ENCODE data around the gene PRKG1.
A peak's percentile ranks its signal among the peaks of the same experiment; 100 is the strongest.
"Not testable (repeated sequence)": the region's sequence is repeated elsewhere in the genome, so short reads cannot be mapped to it uniquely, and the experiment has no call there.

The PRKG1 gene

DNA sequence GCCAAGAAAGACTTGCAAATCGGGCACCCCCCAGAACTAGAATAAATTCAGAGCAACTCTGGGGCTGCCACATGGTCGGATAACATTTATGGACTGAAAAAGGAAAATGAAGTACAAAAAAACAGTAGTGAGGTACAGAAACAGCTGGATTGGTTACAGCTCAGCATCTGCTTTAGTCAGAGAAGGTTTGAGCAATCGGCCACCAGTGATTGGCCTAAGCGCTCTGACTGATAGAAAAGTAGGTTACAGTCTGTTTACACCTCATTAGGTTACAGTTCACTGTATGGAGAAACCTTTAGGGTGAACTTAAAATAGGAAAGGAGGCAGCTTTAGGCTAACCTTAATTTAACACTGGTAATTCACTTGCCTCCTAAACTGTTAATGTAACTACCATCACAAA is 1137.8 kb downstream of the PRKG1 start:
- no peak for DNase-seq

DNA sequence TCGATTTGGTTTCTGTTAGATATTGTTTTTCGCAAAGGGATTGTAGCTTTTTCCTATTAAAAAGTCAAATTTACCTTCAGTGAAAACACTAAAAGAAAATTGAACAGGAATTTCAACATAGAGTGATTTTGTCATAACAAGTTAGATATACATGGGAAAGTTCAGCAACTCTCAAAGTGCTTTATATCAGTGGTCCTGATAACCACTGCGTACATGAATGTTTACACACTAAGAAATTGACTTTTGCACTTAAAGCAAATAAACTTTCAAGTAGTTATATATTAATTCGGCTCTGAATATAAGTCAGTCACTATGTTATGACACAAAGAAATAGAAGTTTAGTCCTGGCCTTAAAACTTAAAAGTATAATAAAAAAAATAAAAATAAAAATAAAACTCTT is 1138.5 kb downstream of the PRKG1 start:
- no peak for DNase-seq

DNA sequence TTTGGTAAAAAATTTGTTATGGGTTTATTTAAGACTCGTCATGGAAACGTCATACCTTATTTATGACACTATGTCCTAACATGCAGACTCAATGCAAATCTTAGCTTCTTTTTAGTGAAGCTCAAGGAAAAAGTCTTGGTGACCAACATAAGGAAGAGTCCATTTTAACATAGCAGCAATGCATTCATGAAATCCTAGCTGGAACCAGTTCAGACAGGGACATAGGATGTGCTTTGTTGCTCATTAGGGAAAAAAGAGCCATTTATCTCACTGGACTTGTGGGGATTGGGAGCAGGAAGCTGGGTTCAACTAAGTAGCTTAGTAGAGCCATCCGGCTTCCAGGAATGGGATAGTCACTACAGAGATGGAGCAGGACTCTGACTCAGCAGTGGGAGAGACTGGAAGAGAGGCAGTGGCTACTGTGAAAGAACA is 1139.0 kb downstream of the PRKG1 start:
- no peak for DNase-seq

DNA sequence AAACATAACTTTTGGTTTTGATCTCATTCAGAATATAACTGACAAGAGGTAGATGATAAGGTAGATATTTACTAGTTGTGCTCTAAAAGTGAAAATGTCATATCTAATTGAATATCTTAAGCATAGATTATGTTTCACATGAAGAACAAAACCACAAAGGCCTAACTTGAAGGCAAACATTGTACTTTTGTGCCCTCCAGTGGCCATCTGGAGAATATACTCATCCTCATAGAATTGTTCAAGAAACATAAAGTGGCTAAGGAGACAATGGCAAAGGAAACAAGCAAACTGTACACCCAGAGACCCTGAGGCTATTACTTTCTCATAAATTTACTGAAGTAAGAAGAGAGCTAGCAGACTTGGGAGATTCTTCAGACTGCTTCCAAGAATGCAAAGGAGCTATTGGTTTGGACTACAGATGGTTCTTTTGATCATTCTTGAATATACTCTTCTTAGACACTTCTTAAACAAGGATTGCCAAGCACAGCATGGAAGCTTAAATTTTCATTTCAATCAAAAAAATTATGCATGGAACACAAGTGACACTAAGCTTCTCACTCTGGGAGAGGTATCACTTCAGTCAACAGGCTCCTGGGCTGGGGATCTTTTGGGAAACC is 1141.6 kb downstream of the PRKG1 start:
- peak; percentile 78 for DNase-seq

DNA sequence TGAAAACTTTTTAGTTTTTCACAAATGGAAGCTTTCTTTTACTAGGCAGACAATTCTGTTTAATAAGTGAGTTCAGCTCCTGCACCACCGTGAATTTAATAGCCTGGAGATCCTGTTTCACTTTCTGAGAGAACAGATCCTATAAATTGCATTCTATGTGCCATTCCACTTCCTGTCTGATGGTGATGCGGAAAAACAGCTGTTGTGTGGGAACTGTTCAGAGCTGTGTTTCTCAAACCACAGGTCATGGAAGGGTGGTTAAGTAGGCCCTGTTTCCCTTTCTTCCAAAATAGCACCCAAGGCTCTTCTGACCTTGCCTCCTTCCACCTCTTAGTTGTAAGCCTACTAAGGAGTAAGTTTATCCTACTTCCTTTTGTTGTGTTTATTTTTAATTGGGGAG is 1142.6 kb downstream of the PRKG1 start:
- DNase-seq, result peak; percentile 6

DNA sequence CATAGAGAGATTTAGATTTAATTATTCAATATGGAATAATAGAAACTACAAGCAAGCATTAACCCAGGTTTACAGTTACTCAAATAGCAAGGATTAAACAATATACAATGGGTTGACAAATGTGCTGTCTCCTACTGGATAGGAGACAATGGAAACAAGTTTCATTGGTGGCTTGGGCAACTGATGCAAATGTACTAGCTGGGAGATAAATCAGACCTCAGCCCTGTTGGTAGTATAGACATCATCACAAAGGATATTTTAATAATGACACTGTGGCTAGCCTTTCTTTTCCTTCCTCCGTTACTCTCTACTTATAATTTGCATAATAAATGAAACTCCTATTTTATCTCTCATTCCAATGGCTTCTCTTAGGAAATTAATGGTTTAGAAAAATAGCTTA is 1143.2 kb downstream of the PRKG1 start:
- DNase-seq, result no peak

DNA sequence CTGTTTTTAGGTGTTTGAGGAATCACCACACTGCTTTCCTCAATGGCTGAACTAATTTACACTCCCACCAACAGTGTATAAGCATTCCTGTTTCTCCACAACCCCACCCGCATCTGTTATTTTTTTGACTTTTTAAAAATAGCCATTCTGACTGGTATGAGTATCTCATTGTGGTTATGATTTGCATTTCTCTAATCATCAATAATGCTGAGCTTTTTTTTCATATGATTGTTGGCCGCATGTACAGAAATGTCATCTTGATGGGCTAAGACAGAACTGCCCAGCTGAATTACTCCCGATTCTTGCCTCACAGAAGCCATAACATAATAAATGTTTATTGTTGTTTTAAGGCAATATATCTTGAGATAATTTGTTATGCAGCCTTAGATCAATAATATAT is 1146.7 kb downstream of the PRKG1 start:
- no peak for DNase-seq

DNA sequence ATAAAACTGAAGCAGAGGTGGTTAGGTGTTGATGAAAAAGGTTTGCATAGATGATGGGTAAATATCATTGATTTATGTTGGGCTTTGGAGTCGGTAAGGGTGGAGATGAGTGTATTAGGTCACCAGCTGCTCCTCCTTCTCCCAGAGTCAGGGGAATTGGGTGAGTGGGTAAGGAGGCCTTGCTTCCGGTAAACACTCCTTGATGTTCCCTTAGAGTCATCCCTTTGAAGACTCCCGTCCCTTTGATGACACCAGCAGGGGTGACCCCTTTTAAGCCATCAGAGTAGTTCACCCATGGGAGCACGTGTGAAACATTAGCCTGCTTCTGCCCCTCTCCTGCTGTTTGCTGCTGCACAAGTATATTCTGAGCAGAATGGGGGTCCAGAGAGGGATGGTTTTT is 1147.6 kb downstream of the PRKG1 start:
- DNase-seq, result no peak

DNA sequence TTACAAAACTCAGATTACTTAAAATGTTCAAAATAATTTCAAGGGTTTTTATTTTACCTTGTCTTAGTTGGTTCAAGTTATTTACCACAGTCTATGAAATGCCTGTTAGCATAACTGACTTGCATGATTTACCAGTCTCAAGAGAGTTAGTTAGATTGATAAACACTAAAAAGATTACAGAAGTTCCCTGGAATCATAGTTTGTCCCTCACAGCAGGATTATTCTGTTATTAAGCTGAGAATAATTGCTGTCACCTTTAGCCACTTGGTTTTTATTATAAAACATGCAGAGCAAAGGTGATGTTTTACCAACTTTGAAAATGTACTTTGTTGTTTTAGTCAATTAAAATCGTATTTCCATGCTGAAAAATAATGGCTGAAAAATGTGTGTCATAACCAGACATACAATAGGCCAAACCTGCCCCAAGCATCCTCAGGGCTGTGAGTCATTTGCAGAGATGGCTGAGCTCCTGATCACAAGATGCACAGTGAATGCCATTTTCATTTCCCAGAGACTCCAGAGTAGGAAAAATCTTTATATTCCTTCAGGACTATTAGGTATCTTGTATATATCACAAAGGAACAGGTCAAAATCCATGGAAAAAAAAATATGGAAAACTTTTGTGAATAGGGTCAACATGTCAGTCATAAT is 1152.0 kb downstream of the PRKG1 start:
- DNase-seq, result no peak

DNA sequence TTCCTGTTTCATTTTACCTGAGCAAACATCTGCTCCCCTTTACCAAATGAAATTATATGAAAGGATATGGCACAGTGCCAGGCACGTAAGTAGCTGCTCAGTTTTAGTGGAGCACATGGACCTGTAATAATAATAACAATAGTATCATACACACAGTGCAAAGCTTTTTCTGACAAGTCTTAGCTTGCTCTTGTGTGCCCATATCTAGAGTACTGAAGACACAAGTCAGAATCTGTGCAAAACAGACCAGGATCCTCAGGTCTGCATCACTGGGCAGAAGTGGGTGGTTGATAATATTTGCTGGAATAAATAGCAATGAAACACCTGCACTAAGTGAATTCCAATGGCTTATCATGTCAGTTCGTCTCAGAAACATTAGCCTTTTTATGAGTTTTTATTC is 1154.3 kb downstream of the PRKG1 start:
- DNase-seq, result no peak

DNA sequence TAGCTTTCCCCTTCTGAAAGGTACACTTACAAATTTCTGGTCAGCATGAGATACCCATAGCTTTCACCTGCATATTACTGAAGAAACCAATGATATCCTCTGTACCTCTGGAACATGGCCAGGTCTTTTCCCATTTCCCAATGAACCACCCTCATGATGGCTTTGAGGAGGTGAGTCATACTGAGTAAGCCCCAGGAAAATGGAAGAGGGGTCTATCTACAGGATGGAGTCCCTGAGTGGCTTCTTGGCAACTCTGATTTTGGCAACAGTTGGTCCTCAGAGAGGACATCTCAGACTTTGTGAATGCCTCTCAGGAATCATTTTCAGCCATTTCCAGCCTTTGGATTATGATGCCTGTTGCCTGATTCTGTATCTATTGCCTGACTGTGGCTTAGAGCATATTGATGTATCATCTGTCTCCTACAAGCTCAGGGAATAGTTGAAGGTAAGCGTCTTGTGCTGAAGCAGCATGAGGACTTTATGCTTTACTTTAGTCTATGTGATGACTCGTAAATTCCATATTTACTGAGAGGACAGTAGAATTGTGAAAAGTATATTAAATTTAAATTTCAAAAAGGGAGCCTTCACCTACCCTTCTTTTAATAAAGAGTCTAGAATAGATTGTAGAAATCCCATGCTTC is 1155.1 kb downstream of the PRKG1 start:
- no peak for DNase-seq

DNA sequence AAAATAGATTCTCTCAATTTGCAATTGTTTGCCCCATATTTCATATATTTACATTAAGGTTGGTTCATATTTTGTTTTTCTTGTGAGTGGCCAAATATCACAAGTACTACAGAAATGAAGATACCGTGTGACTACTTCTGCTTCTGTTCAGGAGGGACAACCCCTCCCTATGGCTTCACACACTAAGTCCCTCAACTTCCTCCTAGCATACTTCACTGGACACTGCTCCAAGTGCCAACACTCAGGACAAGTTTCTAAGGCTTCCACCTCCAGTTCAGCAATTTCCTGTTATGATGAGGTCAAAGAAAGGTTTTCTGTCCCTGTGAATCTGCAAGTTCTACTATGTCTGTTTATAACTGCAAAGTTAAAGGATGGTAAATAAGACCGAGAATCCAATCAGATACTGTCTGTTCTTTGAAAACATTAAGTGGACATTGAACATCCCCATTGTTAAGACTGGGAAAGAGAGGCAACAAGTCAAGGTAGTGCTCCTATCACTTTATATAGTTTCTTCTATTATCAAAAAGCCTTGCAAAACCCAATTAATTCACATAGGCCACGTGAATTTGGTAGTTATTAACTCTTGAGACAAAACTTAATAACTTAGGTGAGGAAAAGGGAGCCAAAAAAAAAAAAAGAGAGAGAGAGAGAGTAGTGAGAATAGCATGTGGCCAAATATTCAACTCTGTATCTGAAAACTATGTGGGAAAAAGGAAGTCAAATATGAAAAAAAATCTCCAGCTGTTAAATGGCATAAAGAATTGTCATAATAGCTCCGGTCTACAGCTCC is 1158.5 kb downstream of the PRKG1 start:
- DNase-seq, result no peak

DNA sequence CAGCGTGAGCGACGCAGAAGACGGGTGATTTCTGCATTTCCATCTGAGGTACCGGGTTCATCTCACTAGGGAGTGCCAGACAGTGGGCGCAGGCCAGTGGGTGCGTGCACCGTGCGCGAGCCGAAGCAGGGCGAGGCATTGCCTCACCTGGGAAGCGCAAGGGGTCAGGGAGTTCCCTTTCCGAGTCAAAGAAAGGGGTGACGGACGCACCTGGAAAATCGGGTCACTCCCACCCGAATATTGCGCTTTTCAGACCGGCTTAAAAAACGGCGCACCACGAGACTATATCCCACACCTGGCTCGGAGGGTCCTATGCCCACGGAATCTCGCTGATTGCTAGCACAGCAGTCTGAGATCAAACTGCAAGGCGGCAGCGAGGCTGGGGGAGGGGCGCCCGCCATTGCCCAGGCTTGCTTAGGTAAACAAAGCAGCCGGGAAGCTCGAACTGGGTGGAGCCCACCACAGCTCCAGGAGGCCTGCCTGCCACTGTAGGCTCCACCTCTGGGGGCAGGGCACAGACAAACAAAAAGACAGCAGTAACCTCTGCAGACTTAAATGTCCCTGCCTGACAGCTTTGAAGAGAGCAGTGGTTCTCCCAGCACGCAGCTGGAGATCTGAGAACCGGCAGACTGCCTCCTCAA is 1159.2 kb downstream of the PRKG1 start:
- DNase-seq, result not testable (repeated sequence)

DNA sequence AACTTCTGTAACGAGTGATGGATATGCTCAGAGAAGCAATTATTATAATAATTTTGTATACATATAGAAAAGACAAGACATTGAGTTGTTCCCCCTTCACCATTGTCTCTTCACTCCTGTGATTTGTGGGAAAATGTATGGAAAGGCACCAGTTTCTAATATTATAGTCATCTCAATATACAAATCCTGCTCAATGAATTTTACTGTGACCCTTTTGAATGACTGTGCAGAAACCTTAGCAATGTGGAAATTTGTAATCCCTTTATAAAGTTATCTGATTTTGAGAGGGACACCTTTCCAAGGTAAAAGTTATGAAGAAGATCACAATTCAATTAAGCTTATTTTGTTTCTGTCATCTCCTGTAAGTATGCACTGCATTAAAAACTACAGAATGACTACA is 1165.5 kb downstream of the PRKG1 start:
- no peak for DNase-seq

DNA sequence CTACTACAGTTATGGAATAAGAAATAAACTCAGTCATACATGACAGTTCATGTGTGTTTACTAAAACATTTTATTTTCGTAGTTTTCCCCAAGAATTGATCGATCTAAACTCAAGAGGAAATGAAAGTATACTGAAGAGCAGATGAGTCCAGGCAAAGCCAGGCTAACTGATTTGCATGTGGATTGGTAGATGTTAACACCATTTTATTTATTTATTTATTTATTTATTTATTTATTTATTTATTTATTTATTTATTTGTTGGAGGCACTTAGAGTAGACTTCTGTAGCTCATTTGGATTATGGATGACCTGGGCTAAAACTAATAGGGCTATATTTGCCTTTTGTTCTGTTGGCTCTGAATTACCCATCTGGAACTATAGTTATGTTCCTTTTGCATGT is 1171.3 kb downstream of the PRKG1 start:
- no peak for DNase-seq

DNA sequence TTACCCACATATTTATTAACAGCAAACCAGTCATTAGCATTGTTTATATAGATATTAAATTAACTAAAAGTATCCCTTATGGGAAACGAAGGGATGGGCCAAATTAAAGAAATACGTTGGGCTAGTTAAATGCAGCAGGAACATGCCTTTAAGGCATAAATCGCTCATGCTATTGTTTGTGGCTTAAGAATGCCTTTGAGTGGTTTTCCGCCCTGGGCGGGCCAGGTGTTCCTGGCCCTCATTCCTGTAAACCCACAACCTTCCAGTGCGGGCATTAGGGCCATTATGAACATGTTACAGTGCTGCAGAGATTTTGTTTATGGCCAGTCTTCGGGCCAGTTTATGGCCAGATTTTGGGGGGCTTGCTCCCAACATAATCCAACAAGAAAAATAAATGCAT is 1173.6 kb downstream of the PRKG1 start:
- not testable (repeated sequence) for DNase-seq

DNA sequence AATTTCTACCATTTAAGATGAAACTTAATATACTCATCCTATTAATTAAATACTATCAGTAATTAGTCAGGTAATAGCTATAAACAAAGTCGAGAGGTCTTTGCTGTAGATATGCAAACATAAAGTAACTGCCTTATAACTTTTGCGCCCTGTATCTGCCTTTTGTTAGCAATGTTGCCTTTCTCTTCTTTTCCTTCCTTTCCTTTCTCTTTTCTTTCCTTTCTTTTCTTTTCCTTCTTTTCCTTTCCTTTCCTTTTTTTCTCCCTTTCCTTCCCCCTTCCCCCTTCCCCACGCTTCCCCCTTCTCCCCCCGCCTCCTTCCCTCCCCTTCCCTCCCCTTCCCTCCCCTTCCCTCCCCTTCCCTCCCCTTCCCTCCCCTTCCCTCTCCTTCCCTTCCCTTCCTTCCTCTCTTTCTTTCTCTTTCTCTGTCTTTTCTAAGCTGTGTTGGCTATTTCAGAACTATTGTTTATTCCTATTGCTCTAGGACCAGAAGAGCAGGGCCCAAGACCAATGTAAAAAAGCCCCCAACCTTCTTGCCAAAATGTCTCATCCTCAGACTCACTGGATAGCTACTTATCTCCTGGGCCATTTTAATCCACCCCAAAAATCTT is 1174.5 kb downstream of the PRKG1 start:
- no peak for DNase-seq

DNA sequence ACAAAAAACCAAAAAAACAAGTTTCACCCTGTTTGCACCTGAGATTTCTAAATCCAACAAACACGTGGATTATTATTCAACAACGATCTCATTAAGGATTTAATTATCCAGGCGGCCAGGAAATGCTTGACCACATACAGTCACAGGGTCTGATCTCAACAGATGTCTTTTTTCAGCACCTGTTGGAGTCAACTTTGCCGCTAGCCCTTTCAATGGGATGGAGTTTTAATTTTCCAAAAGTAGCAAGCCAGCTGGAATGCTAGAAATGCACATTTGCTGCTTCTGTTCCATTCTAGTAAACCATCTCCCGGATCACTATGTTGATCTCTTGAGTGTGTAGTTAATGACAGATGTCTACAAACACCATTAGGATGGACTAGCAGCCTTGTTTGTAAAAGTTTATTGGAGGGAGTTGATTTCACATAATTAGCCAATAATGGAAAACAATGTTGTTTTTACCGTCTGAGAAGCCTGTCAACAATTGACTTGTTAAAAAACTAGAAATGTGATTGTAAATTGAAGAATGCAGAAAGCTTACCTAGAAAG is 1175.6 kb downstream of the PRKG1 start:
- no peak for DNase-seq

DNA sequence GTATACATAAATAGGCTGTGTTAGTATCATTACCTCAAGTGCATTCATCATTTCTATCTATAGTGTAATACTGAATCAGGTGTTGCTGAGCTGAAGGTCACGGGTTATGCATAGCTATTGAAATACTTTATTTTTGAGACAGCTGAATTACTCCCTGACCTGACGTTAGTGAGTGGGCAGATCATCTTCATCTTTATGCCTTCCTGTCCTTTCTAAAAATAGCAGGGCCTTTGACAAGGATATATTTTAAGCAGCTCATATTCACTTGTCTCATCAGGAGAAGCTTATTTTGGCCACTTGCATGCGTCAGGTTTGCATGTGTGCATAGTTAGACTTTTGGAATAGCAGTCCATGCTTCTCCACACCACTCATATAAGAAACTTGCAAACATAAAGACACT is 1176.2 kb downstream of the PRKG1 start:
- DNase-seq, result no peak

DNA sequence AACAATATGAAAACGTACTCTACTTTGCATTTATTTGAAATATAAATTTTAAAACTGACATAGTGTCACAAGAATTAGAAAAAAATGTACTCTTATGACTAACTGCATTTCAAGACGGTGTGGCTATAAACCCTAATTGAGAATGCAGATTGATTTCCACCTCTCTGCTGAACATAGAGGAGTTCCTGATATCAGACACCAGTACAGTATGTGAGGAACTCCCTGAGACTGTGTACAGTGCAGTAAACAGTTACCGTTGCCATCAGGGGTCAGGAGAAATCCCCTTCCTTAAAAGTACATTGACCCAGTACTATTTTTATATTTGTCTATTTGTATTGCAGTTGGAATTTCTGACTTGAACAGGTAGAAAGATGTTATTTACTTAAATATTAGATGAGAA is 1178.0 kb downstream of the PRKG1 start:
- no peak for DNase-seq

DNA sequence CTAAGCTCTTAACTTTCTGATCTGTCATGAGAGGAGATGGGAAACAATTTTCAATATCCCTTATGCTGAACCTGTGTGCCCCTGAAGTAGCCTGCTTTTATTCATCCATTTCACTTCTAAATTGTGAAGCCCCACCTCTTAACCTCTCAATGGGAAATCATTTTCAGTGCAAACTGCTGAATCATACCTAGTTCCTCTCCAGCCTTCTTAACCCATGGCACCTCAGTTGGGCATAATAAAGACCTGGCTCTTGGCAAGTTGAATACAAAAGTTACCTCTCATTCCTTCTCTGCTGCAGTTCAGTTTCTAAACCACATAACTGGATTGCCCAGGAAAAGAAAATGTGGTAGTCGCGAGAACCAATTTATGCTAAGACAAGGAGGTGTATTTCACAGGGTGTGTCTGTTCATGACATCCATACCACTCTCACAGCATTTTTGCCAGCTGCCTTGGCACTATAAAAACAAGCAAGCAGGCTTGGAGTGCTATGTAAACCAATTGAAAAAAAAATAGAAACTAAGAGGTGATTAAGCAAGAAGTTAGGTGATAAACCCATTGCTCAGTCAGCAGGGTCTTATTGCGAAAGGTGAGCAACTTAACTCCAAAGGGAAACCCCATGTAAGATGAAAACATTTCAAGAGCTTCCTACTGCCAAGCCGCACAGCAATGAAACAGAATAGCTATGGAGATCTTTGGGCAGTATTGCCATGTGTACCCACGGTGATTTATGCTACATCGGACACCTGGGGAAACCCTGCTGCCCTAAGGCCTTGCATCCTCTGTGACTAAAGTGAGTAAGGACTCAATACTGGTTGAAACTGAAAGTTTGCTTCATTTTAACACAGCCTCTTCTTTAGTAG is 1182.8 kb downstream of the PRKG1 start:
- no peak for DNase-seq

DNA sequence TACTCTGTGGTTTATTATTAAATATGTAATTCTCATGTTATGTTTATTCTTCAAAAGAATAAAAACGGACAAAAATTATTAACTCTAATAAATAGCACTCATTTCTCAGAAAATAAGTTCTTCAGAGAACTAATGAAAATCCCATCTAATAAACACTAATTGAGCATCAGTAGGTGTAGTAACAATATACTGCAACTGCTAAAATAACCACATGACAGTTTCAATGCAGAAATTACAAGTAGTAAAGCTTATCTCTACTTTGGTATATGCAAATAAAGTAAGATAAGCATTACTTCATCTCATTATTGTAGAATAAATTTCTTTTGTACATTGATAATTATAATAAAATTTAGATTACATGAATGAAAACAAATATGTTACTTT is 1183.4 kb downstream of the PRKG1 start:
- DNase-seq, result no peak
